ENCODE results near the gene CAMK4.

CAMK4 gene

GRCh38 chr5:111294551-111294950 is 70.4 kb downstream of the CAMK4 start:
- TF ChIP-seq EZH2phosphoT487 (IDR thresholded peaks at IDR 0.05; ENCODE audit: borderline replicate concordance) (no peak), CTCF (conservative IDR thresholded peaks at IDR 0.05; ENCODE audit: low read length) (no peak)

GRCh38 chr5:111295649-111296048 is 71.5 kb downstream of the CAMK4 start:
- H3K79me2 ChIP-seq (ENCODE audit: insufficient read depth, low read length), result no peaks in the 10 kb centered on the region
- TF ChIP-seq EZH2phosphoT487 (IDR thresholded peaks at IDR 0.05; ENCODE audit: borderline replicate concordance) (no peak), CTCF (conservative IDR thresholded peaks at IDR 0.05; ENCODE audit: low read length) (no peak)

More at GRCh38 chr5:111294551-111294950, 70.4 kb downstream of the CAMK4 start:
- no peaks in the 10 kb centered on the region for H3K79me2 ChIP-seq (ENCODE audit: insufficient read depth, low read length)
- H2AFZ ChIP-seq (ENCODE audit: low read length), result no peak overlapping the region
- no peaks in the 10 kb centered on the region for H3K4me1 ChIP-seq (ENCODE audit: insufficient read depth, low read length, poor library complexity, severe bottlenecking)
- H3K4me3 ChIP-seq (ENCODE audit: low read length, poor library complexity, severe bottlenecking), result no peak overlapping the region
- no peaks in the 10 kb centered on the region for H4K20me1 ChIP-seq (ENCODE audit: insufficient read depth, low read length, poor library complexity, severe bottlenecking)
- H3F3A ChIP-seq (ENCODE audit: low read depth), result no peaks in the 10 kb centered on the region
- H3K9me3 ChIP-seq (ENCODE audit: insufficient read depth, low read depth, low read length), result peaks cover 6% of the 10 kb centered on the region; the same call in 1 of the 2 replicates
- H3K9ac ChIP-seq (ENCODE audit: low read depth, low read length, poor library complexity, severe bottlenecking), result no peak overlapping the region
- no peak overlapping the region for H3K4me2 ChIP-seq (ENCODE audit: low read depth, low read length, poor library complexity, severe bottlenecking)
- H3K27me3 ChIP-seq (ENCODE audit: insufficient read depth, low read length, poor library complexity, severe bottlenecking), result no peaks in the 10 kb centered on the region
- H3K36me3 ChIP-seq (ENCODE audit: insufficient read depth, low read length), result peaks cover 9% of the 10 kb centered on the region; the same call in 1 of the 2 replicates
- no peaks in the 10 kb centered on the region for H3K9me2 ChIP-seq (replicated peaks; ENCODE audit: low read depth, low read length)

GRCh38 chr5:111296570-111296969 is 72.4 kb downstream of the CAMK4 start:
- Histone ChIP-seq H3K4me2 (ENCODE audit: low read depth, low read length, poor library complexity, severe bottlenecking) (no peak overlapping the region), H3F3A (ENCODE audit: low read depth) (no peaks in the 10 kb centered on the region), H2AFZ (ENCODE audit: low read length) (no peak overlapping the region), H3K27me3 (ENCODE audit: insufficient read depth, low read length, poor library complexity, severe bottlenecking) (no peaks in the 10 kb centered on the region), H3K79me2 (ENCODE audit: insufficient read depth, low read length) (no peaks in the 10 kb centered on the region), H3K9ac (ENCODE audit: low read depth, low read length, poor library complexity, severe bottlenecking) (no peak overlapping the region), H3K9me3 (ENCODE audit: insufficient read depth, low read depth, low read length) (peaks cover 8% of the 10 kb centered on the region; the same call in 1 of the 2 replicates), H3K4me1 (ENCODE audit: insufficient read depth, low read length, poor library complexity, severe bottlenecking) (no peaks in the 10 kb centered on the region), H4K20me1 (ENCODE audit: insufficient read depth, low read length, poor library complexity, severe bottlenecking) (no peaks in the 10 kb centered on the region), H3K36me3 (ENCODE audit: insufficient read depth, low read length) (peaks cover 9% of the 10 kb centered on the region; the same call in 1 of the 2 replicates), H3K9me2 (replicated peaks; ENCODE audit: low read depth, low read length) (no peaks in the 10 kb centered on the region), H3K4me3 (ENCODE audit: low read length, poor library complexity, severe bottlenecking) (no peak overlapping the region)
- no peak for TF ChIP-seq CTCF (conservative IDR thresholded peaks at IDR 0.05; ENCODE audit: low read length)
- TF ChIP-seq EZH2phosphoT487 (IDR thresholded peaks at IDR 0.05; ENCODE audit: borderline replicate concordance), result no peak

More at GRCh38 chr5:111295649-111296048, 71.5 kb downstream of the CAMK4 start:
- Histone ChIP-seq H3K36me3 (ENCODE audit: insufficient read depth, low read length) (peaks cover 9% of the 10 kb centered on the region; the same call in 1 of the 2 replicates), H3K4me3 (ENCODE audit: low read length, poor library complexity, severe bottlenecking) (no peak overlapping the region), H3K27me3 (ENCODE audit: insufficient read depth, low read length, poor library complexity, severe bottlenecking) (no peaks in the 10 kb centered on the region), H3K4me1 (ENCODE audit: insufficient read depth, low read length, poor library complexity, severe bottlenecking) (no peaks in the 10 kb centered on the region), H3K9ac (ENCODE audit: low read depth, low read length, poor library complexity, severe bottlenecking) (no peak overlapping the region), H3K9me3 (ENCODE audit: insufficient read depth, low read depth, low read length) (peaks cover 8% of the 10 kb centered on the region; the same call in 1 of the 2 replicates), H4K20me1 (ENCODE audit: insufficient read depth, low read length, poor library complexity, severe bottlenecking) (no peaks in the 10 kb centered on the region), H3K9me2 (replicated peaks; ENCODE audit: low read depth, low read length) (no peaks in the 10 kb centered on the region), H3K4me2 (ENCODE audit: low read depth, low read length, poor library complexity, severe bottlenecking) (no peak overlapping the region), H3F3A (ENCODE audit: low read depth) (no peaks in the 10 kb centered on the region), H2AFZ (ENCODE audit: low read length) (no peak overlapping the region)
